ENCODE results near the gene HSD17B12.

The HSD17B12 gene

DNA sequence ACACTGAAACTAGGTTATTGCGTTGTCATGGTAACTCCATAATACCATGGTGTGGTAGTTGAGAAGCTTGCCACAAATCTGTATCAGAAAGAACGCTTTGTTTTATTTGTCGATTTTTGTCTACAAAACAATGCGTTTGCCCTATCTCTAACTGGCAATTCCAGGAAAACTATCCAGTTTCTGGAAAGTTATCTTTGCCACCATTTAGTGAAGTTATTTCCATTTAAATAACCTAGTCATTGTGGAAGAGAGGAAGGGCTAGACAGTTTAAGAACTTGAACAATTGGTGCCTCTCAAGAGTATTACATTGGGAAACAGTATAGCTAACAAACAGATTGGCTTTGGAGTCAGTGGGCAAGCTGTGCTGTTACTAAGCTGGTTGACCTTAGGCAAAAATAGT lies 7.9 kb downstream of the HSD17B12 start:
- no peak for DNase-seq (ENCODE audit: low spot score)

DNA sequence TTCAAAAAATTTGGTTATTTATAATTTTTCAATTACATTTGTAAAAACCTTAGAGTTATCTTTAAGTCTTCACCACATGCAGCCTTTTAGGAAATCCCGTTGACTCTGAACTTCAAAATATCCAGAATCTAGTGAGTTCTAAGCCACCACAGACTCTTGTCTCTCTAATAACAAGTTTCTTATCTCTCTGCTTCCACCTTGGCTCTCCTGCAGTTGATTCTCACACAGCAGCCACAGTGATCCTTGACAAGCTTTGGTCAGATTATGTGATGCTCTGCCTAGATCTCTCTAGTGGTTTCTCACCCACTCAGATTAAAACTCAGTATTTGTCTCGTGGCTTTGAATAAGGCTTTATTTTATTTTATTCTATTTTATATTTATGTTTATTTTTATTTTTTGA lies 8.6 kb downstream of the HSD17B12 start:
- DNase-seq (ENCODE audit: low spot score) = no peak

DNA sequence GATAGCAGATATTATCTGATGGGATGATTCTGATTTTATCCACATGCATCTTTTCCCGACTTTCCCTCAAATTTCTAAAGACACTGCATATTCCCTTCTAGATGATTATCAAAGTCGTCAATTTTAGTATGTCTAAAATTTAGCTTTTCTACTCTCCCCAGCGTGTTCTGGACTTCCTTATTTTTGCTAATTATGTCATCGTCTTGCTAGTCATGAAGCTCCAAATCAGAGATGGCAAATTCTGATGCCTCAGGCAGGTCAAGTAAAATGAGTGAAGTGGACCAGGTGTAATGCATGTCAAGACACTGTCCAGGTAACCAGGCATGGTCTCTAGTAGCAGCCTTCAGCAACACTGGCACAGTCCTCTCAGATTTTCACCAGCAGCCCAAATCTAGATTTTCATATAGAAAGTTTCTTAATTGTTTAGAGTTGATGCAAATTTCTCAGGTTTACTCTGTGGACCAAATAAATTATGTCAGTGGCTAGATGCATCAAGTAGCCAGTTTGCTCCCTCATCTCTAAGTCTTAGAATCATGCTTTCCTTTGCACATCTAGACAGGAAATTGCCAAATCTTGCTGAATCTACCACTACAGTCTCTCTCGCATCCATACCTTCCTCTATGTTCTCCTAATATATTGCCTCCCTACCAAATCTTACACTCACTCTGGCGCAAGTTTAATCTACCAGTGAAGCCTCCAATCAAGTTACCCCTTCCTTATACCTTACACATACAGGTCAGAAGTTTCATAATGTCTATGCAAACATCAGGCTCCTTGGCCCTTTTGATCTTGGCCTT lies 10.6 kb downstream of the HSD17B12 start:
- no peak for DNase-seq (ENCODE audit: low spot score)

DNA sequence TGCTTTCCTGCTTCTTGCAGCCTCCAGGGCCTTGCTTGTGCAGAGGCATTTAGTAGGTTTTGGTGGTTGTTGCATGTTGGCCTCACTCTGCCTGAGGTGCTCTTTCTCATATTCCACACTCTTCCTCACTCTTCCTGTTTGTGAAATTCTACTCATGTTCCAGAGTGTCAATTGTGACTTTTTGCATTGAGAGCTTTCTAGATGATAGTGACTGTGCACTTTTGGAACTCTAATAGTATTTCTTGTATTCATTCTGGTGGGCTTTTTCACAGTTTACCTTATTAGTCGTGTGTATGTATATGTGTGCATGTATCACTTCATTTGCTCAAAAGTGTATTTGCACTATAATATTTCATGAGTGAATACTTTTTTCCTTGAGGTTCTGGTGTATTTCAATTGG lies 11.3 kb downstream of the HSD17B12 start:
- DNase-seq (ENCODE audit: low spot score) = no peak

DNA sequence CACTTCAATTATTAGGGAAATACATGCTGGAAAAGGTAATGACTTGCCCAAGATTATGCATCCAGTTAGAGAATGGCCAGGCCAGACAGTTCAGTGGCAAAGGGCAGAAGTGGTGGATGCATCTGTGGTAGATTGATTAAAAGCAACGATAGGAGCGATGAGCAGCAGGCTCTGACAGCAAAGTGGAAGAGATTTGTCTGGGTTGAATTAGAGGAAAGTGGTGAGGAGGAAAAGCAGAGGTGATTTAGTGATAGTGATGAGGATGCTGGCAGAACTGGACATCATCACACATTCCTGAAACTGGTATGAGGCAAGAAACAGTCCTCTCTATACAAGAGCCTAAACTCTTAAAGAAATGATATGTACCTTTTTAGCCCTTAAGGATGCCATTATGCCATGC lies 12.5 kb downstream of the HSD17B12 start:
- DNase-seq (ENCODE audit: low spot score) = no peak

DNA sequence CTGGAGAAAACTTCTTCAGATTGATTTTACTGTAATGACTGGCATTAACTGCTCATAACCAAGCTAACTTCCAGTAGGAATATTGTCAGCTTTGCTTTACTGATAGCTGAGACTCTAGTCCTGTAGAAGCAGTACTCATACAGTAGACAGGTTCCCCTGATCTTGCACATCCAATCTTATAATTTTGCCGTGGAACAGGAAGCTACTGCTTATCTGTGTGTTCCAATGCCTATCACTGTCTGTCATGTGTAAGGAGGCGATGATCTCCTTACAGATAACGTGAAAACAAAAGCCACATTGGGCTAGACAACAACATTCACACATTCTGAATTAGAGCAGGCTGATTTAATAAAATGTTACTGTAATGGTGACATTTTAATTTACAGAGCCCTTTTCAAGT lies 13.2 kb downstream of the HSD17B12 start:
- DNase-seq (ENCODE audit: low spot score) = no peak

DNA sequence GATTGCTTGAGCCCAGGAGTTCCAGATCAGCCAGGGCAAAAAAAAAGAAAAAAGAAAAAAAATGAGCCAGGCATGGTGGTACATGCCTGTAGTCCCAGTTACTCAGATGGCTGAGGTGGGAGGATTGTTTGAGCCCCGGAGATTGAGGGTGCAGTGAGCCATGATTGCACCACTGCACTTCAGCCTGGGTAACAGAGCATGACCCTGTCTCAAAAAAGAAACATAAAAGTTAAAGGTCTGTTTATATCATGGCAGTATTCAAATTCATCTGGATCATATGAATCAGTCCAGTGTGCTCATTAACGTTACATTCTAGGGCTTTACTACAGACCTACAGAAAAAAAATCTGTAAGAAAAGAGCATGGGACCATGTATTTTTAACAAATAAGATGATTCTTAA lies 13.9 kb downstream of the HSD17B12 start:
- DNase-seq (ENCODE audit: low spot score) = no peak

DNA sequence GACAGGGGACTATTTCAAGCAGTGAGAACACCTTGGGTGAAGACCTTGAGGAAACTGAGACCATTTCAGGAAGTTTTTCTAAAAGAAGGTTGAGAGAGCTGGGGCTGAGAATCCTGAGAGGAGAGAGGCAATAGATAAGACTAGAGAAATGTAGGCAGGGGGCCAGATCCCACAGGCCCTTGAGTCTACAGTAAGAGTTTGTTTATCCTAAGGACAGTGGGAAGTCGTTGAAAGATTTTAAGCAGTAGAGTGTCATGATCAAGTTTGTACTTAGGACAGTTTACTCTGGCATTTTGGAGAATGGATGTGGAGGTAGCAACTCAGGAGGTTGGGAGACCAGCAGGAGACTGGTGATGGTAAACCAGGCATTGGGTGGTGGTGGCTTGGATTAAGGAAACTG lies 17.1 kb downstream of the HSD17B12 start:
- no peak for DNase-seq (ENCODE audit: low spot score)

DNA sequence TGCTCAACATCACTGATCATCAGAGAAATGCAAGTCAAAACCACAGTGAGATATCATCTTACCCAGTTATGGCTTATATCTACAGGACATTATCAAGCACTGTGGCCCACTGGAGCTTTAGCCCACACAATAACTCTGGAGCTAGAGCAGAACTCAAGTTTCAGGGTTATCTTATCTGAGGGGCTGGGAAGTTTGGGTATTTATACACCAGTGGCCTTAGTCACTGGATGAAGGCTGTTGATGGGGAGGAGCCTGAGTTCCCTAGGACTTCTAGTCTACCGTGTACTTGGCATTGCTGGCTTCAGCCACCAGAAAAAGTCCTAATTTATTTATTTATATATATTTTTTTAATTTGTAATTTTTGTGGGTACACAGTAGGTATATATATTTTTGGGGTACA lies 19.3 kb downstream of the HSD17B12 start:
- DNase-seq (ENCODE audit: low spot score) = no peak

DNA sequence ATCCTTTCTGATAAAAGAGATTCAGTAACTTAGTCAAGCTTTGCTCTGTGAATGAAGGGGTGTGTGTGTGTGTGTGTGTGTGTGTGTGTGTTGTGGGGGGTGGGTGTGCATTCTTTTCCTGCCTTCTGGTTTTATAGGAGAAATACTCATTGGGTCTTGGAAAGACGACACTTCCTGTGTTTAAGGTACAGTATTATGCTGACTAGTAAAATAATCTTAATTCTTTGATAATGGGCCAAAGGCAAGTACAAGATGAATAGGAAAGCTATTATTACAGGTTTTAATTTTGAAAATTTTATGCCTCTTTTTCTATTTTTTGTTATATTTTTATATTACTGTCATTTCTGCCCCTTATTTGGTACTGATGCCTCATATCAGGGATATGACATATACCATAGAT lies 26.1 kb downstream of the HSD17B12 start:
- DNase-seq (ENCODE audit: low spot score) = no peak

DNA sequence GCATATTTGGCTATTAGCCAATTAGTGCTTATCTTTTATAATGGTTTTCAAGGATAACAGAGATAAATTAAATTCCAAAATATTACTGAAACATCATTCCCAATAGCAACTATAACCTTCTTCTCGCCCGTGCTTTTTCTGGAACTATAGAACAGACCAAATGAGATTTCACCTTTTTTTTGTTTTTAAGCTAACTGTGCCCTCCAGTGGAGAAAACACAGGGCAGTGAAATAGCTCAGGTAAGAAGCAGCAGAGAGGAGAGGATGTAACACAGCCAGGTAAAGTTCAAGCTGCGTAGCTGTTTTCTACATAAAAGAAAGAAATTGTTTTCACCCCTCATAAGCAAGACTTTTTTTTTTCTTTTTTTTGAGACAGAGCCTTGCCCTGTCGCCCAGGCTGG lies 28.2 kb downstream of the HSD17B12 start:
- DNase-seq (ENCODE audit: low spot score) = no peak

DNA sequence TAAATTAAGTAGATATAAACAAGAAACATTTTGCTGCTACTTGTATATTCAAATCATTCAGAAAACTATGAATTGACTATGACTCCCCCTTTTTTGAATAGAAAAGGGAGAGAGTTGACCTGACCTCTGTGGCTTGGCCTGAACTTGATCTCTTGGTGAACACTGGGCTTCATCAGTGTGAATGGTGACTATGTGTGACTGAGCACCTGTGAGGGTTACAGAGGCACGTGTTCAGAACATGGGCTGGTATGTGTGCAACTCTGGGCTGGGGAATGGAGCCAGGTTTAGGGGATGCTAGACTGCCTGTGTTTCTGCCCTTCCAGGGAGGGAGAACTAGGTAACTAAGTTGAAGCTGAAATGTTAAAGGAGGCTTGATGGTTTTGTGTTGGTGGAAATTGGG lies 29.2 kb downstream of the HSD17B12 start:
- DNase-seq (ENCODE audit: low spot score) = no peak

DNA sequence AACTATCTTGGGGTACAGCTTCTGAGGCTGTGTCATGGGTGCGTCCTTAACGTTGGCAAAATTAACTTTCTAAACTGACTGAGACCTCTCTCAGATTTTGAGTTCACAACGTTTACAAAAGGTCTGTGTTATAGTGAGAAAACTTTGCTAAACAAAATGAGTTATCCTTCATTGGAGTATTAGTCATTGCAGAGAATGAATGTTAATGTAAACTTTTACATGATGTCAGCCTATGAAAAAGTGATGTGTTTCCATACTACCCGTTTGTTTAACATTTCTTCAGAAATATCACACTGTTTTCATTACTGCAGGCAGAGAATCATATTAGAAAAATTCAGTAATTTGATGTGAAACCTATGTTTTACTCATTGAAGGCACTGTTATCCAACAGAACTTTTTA lies 32.1 kb downstream of the HSD17B12 start:
- DNase-seq (ENCODE audit: low spot score) = no peak

DNA sequence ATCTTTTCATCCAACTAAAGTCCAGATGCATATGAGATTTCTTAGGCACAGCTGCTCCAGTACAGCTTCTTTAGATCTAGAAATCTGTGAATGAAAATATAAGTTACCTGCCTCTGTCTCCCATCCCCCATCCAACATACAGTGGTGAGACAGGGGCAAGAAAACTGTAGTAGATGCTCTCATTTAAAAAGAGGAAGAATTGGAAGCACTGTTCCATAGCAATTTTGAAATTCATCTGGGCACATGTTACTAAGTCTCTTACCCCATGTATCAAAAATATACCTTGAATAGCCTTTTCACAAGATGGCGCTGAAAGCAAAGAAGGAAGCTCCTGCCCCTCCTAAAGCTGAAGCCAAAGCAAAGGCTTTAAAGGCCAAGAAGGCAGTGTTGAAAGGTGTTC lies 37.8 kb downstream of the HSD17B12 start:
- no peak for DNase-seq (ENCODE audit: low spot score)

DNA sequence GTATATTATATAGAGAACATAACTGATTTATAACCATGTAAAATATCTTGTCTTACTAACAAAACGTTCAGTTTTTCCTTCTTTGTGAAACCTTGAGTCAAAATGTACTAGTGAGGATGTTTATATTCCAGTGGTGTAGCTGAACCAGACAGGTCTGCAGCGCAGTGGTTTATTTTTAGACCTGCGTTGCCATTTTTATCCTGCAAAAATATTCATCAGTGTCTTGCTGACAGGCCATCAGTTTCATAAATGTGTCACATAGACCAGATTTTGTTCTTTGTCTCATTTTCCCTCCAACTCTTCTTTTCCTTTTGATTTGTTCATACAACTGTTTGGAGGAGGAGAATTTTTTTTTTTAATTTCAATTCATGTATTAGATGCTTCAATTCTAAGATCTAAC lies 43.1 kb downstream of the HSD17B12 start:
- no peak for DNase-seq (ENCODE audit: low spot score)

DNA sequence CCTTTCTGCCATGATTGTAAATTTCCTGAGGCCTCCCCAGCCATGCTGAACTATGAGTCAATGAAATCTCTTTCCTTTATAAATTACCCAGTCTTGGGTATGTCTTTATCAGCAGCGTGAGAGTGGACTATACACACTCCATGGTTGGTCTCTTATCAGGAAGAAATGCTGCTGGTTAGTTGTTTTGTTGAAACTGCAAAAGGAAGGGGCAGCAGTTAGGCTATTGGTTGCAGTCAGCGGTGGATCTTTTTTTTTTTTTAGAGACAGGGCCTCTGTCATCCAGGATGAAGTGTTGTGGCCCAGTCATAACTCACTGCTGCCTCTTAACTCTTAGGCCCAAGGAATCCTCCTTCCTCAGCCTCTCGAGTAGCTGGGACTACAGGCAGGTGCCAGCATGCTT lies 51.7 kb downstream of the HSD17B12 start:
- DNase-seq (ENCODE audit: low spot score) = no peak

DNA sequence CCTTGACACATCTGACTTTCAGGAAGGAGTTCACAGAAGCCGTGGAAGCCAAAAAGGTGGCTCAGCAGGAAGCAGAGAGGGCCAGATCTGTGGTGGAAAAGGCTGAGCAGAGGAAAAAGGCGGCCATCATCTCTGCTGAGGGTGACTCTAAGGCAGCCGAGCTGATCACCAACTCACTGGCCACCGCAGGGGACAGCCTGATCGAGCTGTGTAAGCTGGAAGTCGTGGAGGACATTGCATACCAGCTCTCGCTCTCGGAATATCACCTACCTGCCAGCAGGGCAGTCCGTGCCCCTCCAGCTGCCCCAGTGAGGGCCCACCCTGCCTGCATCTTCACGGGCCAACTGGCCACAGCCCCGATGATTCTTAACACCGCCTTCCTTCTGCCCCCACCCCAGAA lies 53.7 kb downstream of the HSD17B12 start:
- DNase-seq (ENCODE audit: low spot score) = no peak

DNA sequence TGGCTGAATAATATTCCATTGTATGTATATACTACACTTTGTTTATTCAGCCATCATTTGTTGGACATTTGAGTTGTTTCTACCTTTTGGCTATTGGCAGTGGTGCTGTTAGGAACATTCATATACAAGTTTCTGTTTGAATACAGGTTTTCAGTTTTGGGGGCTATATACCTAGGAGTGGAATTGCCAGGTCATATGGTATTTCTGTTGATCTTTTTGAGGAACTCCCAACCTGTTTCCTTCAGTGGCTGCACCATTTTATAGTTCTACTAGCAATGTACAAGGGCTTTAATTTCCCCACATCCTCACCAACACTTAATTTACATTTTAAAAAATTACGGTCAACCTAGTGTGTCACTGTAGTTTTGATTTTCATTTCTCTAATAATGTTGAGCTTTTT lies 54.6 kb downstream of the HSD17B12 start:
- no peak for DNase-seq (ENCODE audit: low spot score)

DNA sequence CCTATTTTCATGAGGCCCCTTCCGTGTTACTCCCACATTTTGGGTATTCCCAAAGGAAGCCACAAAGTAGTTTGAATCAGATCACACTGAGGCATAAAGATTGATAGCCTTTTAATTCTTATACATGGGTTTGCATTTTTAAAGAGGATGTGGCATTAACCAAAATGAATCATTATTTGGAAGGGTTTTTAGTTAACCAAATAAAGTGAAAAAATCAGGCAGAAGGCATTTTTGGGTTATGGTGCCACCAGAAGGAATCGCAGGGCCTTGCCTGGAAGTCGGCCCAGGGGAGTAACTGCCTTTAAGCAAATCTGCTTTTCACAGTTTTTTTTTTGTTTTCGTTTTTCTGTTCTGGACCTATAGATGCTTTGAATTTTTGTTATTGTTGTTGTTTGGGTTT lies 55.4 kb downstream of the HSD17B12 start:
- peak; percentile 66 for DNase-seq (ENCODE audit: low spot score)

DNA sequence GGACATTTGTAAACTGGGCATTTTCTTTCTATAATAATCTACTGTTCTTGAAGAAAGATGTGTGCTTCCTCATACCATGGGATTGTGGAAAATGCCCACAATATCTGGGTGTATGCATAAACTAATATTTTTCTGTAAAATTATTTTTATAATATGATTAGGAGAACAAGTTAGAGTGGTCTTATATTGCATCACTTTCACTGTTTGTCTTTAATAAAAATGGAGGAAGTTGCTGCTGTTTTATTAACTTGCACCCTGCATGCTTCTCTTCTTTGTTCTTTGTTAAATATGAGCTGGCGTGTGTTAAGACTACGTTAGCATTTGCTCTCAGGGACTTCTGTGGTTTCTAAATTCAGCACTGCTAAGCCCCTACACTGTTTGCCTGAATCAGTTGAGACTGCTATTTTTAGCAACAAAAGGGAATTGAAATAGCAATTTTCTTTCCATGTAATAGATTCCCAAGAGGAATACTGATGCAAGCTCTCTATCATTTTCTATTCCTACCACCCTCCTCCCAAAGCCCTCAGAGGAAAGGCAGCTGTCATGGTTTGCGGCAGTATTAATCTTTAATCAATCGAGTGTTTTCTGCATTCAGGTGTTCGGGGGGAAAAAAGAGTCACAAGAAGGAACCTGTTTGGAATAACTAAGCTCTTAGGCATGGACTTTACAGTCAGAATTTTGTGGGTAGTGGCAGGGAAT lies 56.1 kb downstream of the HSD17B12 start:
- DNase-seq (ENCODE audit: low spot score) = peak; percentile 48

DNA sequence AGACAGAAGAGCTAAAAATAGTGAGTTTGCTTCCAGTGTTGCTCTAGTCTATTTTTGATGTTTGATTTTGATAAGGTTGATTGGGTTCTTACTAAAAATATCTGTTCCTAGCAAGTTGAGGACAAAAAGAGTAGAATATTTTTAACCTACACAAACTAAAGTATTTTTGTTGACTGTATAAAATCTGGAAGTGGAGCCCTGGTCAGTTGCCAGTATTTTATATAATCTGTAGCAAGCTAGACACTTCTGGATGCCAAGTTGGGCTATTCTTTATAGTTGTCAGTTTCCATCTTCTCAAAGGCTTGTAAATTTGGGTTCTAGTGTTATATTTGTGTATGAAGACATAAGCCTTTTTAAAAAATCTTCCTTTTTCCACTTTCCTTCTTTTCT lies 56.7 kb downstream of the HSD17B12 start:
- DNase-seq (ENCODE audit: low spot score) = no peak

DNA sequence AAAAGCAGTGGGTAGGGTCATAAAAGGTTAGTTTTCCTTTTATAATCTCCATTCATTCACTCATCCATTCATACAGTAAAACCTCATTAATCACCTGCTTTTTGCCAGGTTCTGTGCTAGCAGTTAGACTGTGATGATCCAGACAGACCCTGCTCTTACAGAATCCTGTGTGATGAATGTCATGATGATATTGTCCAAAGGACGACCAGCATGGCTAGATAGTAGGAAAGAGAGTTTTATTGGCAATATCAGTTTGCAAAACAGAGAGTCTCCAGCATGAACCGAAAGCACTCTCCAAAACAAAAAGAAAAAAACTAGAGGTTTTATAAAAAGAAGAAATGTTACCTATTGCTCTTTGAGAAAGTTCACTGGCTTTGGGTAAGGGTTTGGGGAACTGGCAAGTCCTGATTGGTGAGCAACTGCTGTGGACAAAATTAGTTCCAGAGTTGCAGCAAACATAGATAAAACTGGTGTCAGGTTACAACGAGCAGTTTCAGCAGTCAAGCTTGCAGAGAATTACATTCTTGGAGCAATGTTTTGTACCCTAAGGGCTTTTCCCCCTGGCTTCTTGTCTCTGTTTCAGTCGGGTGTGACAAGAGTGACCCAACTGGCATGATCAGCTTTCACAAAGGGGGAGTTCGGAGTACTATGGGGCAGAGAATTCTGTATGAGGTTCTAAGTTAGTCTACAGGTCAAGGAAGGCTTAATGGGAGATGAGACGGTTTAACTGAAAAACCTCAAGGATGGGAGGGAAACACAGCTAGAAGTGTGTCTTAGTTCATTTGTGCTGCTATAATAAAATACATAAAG lies 58.3 kb downstream of the HSD17B12 start:
- DNase-seq (ENCODE audit: low spot score) = peak; percentile 80

DNA sequence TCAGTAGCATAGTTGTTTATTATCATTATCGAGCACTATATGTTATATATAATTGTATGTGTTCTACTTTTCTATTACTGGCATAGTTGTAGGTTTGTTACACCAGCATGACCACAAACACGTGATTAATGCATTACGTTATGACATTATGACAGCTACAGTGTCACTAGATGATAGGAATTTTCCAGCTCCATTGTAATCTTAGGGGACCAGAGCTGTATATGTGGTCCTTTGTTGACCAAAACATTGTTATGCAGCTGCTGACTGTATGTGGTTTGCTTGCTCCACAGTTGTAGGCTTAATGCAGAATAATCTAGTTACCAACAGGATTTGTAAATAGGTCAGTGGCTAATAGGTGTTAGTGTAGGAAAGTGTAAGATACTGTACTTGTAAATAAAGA lies 66.1 kb downstream of the HSD17B12 start:
- DNase-seq (ENCODE audit: low spot score) = no peak

Data from GM03348 (cell line).